Spinal cord (tissue), 10 donors: ENCODE results near the gene NTN3. TPM values are rescaled to one million over a fixed set of nuclear protein-coding genes. Genes with fewer than 3 reads are reported as not detected.

ENCODE experiments used
- DNase-seq, 6 donors: peaks; one replicate each; pipeline versions ENCODE4 v3.0.0 to v3.0.0-alpha.2; 2013 to 2015; ENCODE audit warnings: low spot score in 6 of 6, low read depth in 4 of 6
- H3K27ac ChIP-seq: one replicate; pipeline ENCODE4 v1.5.1; 2013; ENCODE audit warnings: low read depth, low read length, control low read depth
- H3K27me3 ChIP-seq: one replicate; pipeline ENCODE4 v1.6.1; 2013; ENCODE audit warnings: low read length; ENCODE audit not compliant: control insufficient read depth, insufficient read depth
- H3K36me3 ChIP-seq: one replicate; pipeline ENCODE4 v1.6.1; 2013; ENCODE audit warnings: low read length; ENCODE audit not compliant: control insufficient read depth, insufficient read depth
- H3K4me1 ChIP-seq: one replicate; pipeline ENCODE4 v1.6.1; 2013; ENCODE audit warnings: low read length; ENCODE audit not compliant: control insufficient read depth, insufficient read depth
- H3K4me3 ChIP-seq: one replicate; pipeline ENCODE4 v1.5.1; 2013; ENCODE audit warnings: low read depth, low read length, control low read depth
- H3K9me3 ChIP-seq: one replicate; pipeline ENCODE4 v1.6.1; 2013; ENCODE audit warnings: low read length; ENCODE audit not compliant: control insufficient read depth, insufficient read depth
- WGBS: methylation state at CpG from one replicate; pipeline ENCODE4 v1.1.5; 2013; ENCODE audit warnings: missing lambda C conversion rate; ENCODE audit not compliant: insufficient coverage; 5-methylcytosine and 5-hydroxymethylcytosine counted together
- polyA plus RNA-seq, 2 donors: library from polyadenylated mRNA; unstranded; fragments of 120-200 nt; gene quantifications; one replicate each; pipeline ENCODE4 v1.2.1, GENCODE V29; 2013; ENCODE audit not compliant: insufficient read length in 2 of 2
- total RNA-seq, 2 donors: library from RNA; depleted of rRNA in 1 of 2; stranded (reverse); fragments of 120-200 nt in 1 of 2; fragments of >200 nt in 1 of 2; gene quantifications; one replicate each; pipeline versions ENCODE4 v1.2.3 to v1.2.4, GENCODE V29; 2013 to 2014
- donor health status: healthy.

Gene NTN3
- total and polyA plus RNA-seq, 4 donors = 1.6 to 3.9 (median 3.0) TPM

- Histone ChIP-seq H3K36me3 (peaks cover 76% of the 10 kb centered on the region), H3K27ac (no peak overlapping the region), H3K4me1 (peaks cover 30% of the 10 kb centered on the region)
Measured at GRCh38 chr16:2498531-2499253, 27.6 kb downstream of the NTN3 start.

GRCh38 chr16:2499454-2499853, 28.4 kb downstream of the NTN3 start:
- Histone ChIP-seq H3K27ac (no peak overlapping the region), H3K4me3 (no peak overlapping the region), H3K36me3 (peaks cover 75% of the 10 kb centered on the region), H3K9me3 (no peaks in the 10 kb centered on the region), H3K4me1 (peaks cover 30% of the 10 kb centered on the region), H3K27me3 (no peaks in the 10 kb centered on the region)
- WGBS = no CpG with 5 or more reads among the region's 6 CpGs
- no peak for DNase-seq

More at GRCh38 chr16:2498531-2499253, 27.6 kb downstream of the NTN3 start:
- no peaks in the 10 kb centered on the region for H3K27me3 ChIP-seq
- DNase-seq = no peak
- H3K9me3 ChIP-seq = no peaks in the 10 kb centered on the region
- 77% methylated on average over 15 of the region's 15 CpGs for WGBS
- no peak overlapping the region for H3K4me3 ChIP-seq

- H3K27ac ChIP-seq = no peak overlapping the region
- H3K4me1 ChIP-seq = peaks cover 30% of the 10 kb centered on the region
- 94% methylated on average over 24 of the region's 29 CpGs for WGBS
- H3K4me3 ChIP-seq = no peak overlapping the region
- DNase-seq = no peak
- H3K27me3 ChIP-seq = no peaks in the 10 kb centered on the region
- no peaks in the 10 kb centered on the region for H3K9me3 ChIP-seq
- H3K36me3 ChIP-seq = peaks cover 75% of the 10 kb centered on the region
Measured at GRCh38 chr16:2499890-2500429, 28.9 kb downstream of the NTN3 start.

- no peaks in the 10 kb centered on the region for H3K27me3 ChIP-seq
- DNase-seq = no peak
- H3K9me3 ChIP-seq = no peaks in the 10 kb centered on the region
- H3K36me3 ChIP-seq = peaks cover 75% of the 10 kb centered on the region
- H3K4me3 ChIP-seq = no peak overlapping the region
- H3K27ac ChIP-seq = no peak overlapping the region
- H3K4me1 ChIP-seq = peaks cover 30% of the 10 kb centered on the region
- WGBS = 80% methylated on average over 18 of the region's 20 CpGs
Measured at GRCh38 chr16:2500430-2500917, 29.4 kb downstream of the NTN3 start.

- Histone ChIP-seq H3K27me3 (no peaks in the 10 kb centered on the region), H3K4me1 (peaks cover 30% of the 10 kb centered on the region), H3K36me3 (peaks cover 72% of the 10 kb centered on the region), H3K27ac (peak overlapping the region; percentile 40), H3K9me3 (no peaks in the 10 kb centered on the region), H3K4me3 (peak overlapping the region; percentile 40)
- WGBS = 29% methylated on average over 19 of the region's 23 CpGs
- DNase-seq = peak; percentile 52 to 94 (median 72)
Measured at GRCh38 chr16:2500918-2501750, 30.0 kb downstream of the NTN3 start.

- Histone ChIP-seq H3K27me3 (no peaks in the 10 kb centered on the region), H3K36me3 (peaks cover 72% of the 10 kb centered on the region), H3K4me1 (peaks cover 30% of the 10 kb centered on the region), H3K27ac (no peak overlapping the region), H3K4me3 (no peak overlapping the region), H3K9me3 (no peaks in the 10 kb centered on the region)
- 71% methylated on average over 15 of the region's 18 CpGs for WGBS
- no peak for DNase-seq
Measured at GRCh38 chr16:2501946-2502895, 31.1 kb downstream of the NTN3 start.

GRCh38 chr16:2505695-2506094, 34.6 kb downstream of the NTN3 start:
- H3K4me3 ChIP-seq = no peak overlapping the region
- 85% methylated on average over 14 of the region's 14 CpGs for WGBS
- no peak for DNase-seq
- H3K4me1 ChIP-seq = peaks cover 23% of the 10 kb centered on the region
- no peak overlapping the region for H3K27ac ChIP-seq
- H3K27me3 ChIP-seq = no peaks in the 10 kb centered on the region
- peaks cover 52% of the 10 kb centered on the region for H3K36me3 ChIP-seq
- H3K9me3 ChIP-seq = no peaks in the 10 kb centered on the region

- Histone ChIP-seq H3K9me3 (no peaks in the 10 kb centered on the region), H3K4me1 (peaks cover 19% of the 10 kb centered on the region), H3K4me3 (no peak overlapping the region), H3K36me3 (peaks cover 37% of the 10 kb centered on the region), H3K27ac (no peak overlapping the region), H3K27me3 (no peaks in the 10 kb centered on the region)
- DNase-seq = no peak
- 80% methylated on average over 12 of the region's 14 CpGs for WGBS
Measured at GRCh38 chr16:2507052-2507659, 36.1 kb downstream of the NTN3 start.
